ENCODE data around the gene CACNA1B.

Gene CACNA1B

DNA sequence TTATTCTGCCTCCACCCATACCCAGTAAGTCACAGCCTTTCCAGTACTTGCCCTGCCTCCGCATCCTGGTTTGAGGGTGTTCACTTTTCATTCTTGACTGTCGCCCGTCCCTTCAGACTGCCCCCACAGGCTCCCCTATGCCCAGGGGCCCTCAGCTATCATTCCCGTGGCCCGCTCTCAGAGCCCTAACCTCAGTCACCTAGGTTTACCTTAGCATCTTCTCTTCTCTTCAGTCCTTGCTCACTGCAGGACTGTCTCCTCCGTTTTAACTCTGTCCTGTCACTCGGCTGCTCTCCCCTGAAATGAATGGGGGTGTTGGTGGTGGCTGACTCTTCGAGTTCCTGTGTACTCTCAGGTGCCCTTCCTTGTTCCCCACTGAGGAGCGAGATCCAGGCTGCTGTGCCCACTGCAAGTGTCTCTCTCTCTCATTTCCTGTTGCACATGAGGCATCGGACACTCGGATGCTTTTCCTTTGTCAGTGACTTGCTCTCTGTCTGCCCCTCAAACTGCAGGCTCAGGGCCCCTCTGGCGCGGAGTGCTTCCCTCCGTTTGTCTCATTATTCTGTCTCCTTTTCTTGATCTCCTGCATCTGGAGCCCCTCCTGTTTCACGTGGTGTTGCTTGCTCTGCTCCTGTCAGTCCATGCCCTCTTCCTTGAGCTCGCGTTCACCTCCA is 89.8 kb downstream of the CACNA1B start:
- no peak for DNase-seq (ENCODE audit: low read depth)

DNA sequence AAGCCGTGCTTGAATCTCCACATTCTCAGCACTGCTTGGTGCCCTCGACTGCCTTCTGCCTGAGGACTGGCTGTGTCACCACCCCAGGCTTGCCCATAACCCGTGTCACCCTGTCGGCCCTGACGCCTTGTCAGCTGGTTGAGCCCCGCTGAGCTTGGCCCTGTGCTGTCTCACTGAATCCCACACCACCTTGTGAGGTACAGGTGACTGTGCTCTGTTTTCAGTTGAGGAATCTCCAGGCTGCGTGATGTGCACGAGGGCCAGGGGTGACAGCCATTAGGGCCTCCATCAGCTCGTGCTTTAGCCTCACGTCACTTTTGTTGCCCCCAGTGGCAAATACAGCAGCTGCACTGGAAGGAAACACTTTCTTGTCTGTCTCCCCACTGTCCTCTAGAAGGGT is 90.7 kb downstream of the CACNA1B start:
- no peak for DNase-seq (ENCODE audit: low read depth)

DNA sequence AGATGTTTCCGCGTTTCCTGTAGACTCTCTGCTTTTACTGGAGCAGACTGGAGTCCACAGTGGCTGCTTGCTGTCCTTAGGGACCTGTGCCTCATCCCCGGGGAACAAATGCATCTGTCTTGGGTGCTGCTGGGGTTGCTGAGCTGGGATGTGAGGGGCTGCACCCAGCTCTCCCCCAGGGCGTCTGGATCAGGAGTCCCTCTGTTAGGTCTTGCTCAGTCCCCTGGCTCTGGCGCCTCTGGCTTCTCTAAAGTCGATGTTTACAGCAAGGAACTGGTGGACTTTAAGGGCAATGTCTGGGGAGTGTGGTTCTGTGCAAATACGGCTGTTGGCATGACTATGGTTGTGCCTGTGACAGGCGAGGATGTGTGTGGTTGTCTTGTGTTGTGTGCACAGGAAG is 91.4 kb downstream of the CACNA1B start:
- DNase-seq (ENCODE audit: low read depth), result no peak

GRCh38 chr9:137969685-137970084 is 92.1 kb downstream of the CACNA1B start:
- DNase-seq (ENCODE audit: low read depth), result no peak

DNA sequence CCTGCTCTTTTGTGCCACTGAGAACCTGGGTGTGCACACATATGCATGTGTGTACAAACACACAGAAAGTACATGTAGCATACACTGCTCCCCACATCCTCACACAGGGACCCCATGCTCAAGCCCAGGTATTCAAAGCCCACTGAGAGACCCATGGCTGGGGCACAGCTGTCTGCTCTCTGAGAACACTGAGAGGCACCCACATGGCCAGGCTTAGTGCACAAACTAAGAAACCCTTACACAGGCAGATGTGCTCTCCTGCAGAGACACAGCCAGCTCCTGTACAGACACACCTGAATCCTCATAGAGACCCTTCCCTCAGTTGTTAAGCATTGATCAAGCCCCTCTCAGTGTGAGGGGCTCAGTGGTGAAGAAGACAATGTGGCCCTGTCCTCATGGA is 92.5 kb downstream of the CACNA1B start:
- DNase-seq (ENCODE audit: low read depth), result no peak

DNA sequence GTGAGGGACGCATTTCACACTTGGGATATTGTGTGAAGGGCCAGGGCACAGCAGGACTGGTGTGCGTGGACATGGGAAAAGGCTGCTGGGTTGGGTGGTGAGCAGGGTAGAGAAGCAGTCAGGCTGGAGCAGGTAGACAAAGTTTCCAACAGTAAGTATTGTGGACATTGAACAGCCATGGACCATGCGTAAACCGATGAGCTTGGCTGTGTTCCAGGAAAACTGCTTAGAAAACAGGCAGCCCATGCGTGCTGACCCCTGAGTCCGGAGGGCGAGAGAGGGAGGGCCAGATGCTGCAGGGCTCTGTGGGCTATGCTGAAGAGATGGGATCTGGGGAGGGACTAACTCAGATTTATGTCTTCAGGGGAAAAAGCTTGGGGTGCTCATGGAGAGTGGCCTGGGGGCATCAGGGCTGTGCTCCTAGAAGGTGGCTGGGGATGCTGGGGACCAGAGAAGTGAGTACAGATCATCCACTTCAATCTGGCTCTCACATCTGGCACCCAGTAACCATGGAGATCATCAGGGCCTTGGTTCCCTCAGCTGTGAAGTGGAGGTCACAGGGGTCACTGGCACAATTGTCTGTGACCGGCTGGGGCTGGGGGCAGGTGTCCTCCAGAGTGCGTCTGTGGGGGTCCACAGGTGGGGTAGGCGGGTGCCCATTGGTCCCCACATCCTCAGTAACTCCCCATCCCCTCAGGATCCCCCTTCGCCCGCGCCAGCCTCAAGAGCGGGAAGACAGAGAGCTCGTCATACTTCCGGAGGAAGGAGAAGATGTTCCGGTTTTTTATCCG is 93.3 kb downstream of the CACNA1B start:
- DNase-seq (ENCODE audit: low read depth), result no peak

DNA sequence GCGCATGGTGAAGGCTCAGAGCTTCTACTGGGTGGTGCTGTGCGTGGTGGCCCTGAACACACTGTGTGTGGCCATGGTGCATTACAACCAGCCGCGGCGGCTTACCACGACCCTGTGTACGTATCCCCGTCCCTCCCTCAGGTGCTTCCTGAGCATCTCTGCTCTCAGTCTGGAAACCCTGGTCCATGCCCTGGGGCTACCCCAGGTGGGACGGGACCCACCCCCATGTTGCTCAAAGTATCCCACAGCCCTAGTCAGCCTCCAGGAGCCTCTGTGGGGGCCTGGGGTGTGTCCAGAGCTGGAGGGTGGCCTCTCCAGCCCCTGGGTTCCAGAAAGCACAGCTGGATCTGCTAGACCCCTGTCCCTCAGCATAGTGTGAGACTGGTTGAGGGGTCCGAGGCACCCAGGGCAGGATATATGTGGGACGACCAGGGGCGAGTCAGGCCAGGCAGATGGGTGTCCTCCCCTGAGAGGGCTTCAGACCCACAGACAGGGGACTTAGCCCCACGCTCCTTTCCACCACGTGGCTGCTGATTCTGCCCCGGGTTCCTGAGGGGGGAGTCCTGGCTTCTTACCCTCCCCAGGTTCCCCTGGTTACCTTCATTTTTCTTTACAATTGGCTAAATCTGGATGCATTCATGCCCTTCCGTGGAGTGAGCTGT is 94.0 kb downstream of the CACNA1B start:
- no peak for DNase-seq (ENCODE audit: low read depth)

DNA sequence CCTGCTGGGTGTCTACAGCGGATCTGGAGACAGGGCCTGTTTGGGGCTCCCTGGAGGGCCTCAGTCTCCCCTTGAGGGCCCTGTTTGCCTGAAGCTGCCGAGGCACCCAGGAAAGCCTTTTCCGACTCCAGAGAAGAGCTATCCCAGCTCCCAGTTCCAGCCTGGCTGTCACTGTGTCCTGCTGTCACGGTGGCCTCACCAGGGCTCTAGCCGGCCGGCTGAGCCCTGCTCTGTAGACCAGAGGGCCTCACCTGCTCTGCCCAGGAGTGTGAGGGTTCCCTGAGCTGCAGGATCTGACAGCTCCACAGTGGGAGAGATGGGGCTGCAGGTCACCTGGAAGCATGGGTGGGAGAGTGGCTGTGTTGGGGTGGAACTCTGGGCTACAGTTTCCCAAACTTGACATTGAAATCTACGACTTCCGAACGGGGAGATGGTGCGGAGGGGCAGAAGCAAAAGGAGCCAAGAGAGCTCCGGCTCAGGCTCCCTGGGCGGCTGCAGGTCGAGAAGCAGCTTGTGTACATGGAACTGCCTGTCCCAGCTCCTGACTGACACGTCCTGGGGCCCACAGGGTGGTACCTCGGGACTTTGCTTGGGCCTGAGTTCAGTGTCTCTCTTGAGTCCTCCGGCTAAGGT is 94.9 kb downstream of the CACNA1B start:
- DNase-seq (ENCODE audit: low read depth), result no peak

DNA sequence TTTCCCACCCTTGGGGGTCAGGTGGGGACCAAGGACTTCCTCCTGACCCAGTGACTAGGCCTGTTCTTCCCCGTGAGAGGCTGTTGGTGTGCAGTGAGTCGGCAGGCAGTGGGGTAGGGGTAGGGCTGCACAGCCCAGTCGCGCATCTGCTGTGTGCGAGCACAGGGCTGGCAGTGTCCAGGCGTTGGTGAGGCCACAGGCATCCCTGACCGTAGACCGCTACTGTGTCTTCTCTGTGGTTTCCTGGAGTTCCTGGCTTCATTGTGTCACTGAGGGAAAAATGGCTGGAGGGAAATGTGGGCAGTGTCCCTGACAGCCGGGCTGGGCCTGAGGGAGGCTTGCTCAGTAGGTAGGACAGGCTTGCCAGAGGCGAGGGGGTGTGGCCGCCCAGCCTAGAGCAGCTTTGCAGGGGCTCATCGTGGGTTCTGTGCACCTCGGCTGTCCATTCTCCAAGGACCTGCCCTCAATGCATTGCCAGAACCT is 95.4 kb downstream of the CACNA1B start:
- DNase-seq (ENCODE audit: low read depth), result no peak

DNA sequence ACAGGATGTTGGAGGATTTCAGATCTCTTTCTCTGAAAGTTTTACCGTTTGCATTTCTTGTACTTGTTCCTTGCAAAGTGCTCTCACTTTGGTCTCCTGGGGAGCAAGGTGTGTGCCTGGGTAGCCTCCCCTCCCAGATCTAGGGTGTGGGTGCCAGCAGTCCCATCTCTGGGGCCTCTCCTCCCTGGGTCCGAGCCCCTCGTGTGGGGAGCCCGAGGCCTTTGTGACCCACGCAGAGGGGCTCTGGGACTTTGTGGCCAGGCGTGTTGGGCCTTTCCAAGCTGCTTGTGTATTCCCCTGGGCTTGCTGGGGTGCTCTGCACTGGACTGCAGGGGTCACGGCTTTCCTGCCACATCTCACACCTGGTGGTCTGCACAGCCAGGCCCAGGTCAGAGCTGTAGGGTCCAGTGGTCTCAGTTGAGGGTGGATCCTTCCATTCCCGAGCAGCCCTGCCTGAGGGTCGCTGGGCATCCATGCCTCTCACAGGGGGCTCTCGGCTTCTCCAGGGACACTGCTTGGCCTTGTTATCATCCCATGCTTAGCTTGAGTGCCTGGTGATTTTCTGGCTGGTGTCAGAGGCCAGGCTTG is 96.3 kb downstream of the CACNA1B start:
- no peak for DNase-seq (ENCODE audit: low read depth)

GRCh38 chr9:137974746-137975526 is 97.4 kb downstream of the CACNA1B start:
- no peak for DNase-seq (ENCODE audit: low read depth)

GRCh38 chr9:137975527-137975913 is 97.9 kb downstream of the CACNA1B start:
- no peak for DNase-seq (ENCODE audit: low read depth)

DNA sequence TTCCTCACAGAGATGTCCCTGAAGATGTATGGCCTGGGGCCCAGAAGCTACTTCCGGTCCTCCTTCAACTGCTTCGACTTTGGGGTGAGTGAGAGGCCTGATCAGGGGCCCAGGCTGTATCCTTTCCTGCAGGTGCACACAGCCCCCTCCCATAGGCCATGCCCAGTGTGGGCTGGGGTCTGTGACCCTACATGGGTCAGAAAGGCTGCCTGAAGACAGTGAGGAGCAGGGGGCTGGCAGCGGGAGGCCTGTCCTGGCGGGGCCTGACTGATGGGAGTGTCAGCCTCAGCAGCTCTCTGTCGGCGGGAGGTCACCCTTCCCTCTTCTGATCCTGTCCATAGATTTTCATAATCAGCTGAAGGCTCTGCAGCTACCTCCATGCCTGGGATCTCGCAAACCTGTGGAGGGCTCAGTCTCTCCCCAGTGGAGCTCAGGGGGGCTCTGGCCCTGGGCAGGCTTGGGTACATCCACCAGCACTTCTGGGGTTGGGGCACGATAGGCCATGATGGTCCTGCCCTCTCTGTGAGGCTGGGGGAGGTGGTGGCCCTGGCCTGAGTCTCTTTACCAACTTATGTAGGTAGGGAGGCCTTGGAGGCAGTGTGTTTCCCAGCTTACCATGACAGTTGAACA is 98.5 kb downstream of the CACNA1B start:
- no peak for DNase-seq (ENCODE audit: low read depth)

DNA sequence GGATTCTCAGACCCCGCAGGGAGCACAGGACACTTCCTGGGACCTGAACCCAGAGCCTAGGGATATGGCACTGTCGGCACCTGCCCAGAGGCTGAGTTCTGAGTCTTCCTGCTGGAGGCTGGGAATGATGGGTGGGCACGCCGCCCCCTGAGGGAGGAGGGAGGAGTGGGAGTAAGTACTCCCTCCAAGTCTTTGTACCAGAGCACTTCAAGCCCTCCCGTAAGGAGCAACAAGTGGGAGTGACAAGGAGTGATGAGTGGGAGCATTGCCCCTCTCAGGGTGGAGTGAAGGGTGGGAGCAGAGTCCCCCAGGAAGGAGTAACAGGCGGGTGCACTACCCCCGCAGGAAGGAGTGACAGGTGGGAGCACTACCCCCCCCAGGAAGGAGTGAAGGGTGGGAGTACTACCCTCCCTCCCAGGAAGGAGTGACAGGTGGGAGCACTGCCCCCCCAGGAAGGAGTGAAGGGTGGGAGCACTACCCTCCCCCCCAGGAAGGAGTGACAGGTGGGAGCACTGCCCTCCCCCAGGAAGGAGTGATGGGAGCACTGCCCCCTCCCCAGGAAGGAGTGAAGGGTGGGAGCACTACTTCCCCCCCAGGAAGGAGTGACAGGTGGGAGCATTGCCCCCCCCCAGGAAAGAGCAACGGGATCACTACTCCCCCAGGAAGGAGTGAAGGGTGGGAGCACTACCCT is 100.1 kb downstream of the CACNA1B start:
- no peak for DNase-seq (ENCODE audit: low read depth)

DNA sequence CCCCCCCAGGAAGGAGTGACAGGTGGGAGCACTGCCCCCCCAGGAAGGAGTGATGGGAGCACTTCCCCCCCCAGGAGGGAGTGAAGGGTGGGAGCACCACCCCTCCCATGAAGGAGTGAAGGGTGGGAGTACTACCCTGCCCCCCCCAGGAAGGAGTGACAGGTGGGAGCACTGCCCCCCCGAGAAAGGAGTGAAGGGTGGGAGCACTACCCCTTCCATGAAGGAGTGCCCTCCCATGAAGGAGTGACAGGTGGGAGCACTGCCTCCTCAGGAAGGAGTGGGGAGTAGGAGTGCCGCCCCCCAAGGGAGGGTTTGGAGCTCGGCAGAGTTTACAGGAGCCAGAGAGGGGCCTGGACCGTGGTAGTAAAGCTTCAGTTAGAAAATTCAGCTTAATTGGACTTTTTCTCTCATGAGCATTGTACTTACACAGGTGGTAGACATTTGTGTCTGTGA is 100.7 kb downstream of the CACNA1B start:
- no peak for DNase-seq (ENCODE audit: low read depth)

DNA sequence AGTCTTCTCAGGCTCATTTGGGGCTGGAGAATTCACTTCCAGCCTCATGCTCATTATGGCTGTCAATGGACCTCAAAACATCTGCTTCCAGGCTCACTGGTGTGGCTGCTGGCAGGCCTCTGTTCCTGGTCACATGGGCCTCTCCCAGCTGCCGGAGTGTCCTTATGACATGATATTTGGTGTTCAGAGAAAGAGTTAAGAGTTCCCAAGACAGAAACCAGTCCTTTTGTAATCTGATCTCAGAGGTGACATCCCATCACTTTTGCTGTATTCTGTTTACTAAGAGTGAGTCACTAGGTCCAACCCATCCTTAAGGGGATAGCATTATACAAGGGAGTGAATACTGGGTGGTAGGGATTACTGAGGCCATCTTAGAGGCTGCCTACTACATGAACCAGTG is 104.6 kb downstream of the CACNA1B start:
- DNase-seq (ENCODE audit: low read depth), result no peak

DNA sequence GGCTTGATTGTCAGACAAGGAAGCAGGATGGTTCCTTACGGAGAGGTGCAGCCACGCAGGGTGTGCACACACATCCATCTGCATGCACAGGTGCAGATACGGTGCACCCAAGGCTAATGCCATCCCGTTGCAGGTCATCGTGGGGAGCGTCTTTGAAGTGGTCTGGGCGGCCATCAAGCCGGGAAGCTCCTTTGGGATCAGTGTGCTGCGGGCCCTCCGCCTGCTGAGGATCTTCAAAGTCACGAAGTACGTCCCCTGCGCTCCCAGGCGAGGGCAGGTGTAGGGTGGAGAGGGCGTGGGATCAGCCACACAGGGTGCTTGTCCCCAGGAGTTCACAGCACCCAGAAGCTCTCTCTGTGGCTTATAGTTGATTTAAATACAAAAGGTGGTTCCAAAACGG is 106.4 kb downstream of the CACNA1B start:
- no peak for DNase-seq (ENCODE audit: low read depth)

DNA sequence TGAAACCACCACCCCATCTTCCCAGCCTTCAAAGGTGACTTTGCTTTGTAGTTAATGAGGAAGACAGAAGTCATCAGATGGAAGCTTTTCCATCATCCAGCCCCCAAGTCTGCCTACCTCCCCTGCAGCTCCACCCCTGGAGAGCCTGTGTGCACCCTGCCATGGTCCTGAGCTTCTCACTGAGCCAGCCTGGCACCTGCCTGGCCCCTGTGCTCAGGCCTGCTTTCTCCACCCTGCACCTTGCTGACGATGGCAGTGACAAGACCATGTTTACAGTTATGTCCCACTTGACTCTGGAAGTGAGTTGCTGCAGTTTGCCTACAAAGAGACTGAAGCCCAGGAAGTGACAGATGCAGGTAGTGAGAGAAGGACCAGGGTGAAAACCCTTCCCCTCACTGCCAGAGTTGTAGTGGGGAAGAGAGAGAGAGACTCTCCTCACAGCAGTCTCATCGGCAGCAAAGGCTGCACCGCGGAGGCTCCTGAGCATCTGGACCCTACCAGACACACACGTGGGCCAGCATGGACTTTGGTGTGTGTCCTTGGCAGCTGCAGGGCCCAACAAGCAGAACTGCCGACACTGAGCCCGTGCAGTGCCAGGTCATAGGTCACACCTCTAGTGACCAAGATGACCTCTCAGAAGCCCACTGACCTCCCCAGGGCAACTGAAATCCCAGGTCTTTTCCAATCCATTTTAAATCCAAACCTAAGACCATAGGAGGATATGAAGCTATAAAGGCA is 107.1 kb downstream of the CACNA1B start:
- DNase-seq (ENCODE audit: low read depth), result no peak

GRCh38 chr9:137985637-137986071 is 108.1 kb downstream of the CACNA1B start:
- DNase-seq (ENCODE audit: low read depth), result no peak

Measured in activated T-helper 9 cell treated with anti-CD3 and anti-CD28 coated beads, Interleukin-2, amount 50 U/mL, for 16 hours (primary cell).